HG03558 (cell line): Measurements from ENCODE around the gene ADGRF4.

Experiments
- ATAC-seq: cut with Tn5 transposase; IDR thresholded peaks from one replicate; pipeline ENCODE4 v1.9.1; 2021; ENCODE audit warnings: moderate number of reproducible peaks; ENCODE audit not compliant: unreplicated experiment; ENCODE audit errors: extremely low read depth

Gene ADGRF4, protein sequence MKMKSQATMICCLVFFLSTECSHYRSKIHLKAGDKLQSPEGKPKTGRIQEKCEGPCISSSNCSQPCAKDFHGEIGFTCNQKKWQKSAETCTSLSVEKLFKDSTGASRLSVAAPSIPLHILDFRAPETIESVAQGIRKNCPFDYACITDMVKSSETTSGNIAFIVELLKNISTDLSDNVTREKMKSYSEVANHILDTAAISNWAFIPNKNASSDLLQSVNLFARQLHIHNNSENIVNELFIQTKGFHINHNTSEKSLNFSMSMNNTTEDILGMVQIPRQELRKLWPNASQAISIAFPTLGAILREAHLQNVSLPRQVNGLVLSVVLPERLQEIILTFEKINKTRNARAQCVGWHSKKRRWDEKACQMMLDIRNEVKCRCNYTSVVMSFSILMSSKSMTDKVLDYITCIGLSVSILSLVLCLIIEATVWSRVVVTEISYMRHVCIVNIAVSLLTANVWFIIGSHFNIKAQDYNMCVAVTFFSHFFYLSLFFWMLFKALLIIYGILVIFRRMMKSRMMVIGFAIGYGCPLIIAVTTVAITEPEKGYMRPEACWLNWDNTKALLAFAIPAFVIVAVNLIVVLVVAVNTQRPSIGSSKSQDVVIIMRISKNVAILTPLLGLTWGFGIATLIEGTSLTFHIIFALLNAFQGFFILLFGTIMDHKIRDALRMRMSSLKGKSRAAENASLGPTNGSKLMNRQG

DNA sequence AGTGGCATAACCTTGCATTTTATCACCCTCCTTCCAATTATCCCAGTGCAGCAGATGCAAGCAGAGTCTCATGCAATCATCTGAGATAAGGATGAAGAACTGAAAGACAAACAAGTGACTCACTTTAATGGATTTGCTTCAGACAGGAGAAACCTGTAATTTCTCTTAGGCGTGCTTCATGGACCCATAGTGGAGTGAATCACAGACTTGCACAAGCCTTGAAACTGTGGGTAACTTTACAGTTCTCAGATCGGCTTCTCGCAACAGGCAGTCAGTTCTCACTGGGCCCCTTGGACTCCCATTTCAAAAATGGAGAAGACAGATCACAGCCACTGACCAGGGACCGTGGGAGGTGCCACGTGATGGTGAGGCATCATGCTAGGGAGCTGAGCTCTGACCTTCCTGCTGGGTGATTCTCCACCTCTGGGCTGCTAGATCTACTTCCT, at the start of gene ADGRF4:
ADGRF4 (plus strand) TSS at position 239 of the 446 bp plus-strand sequence. CDS start 8,666 bp downstream, outside the sequence.
- ATAC-seq = no peak

DNA sequence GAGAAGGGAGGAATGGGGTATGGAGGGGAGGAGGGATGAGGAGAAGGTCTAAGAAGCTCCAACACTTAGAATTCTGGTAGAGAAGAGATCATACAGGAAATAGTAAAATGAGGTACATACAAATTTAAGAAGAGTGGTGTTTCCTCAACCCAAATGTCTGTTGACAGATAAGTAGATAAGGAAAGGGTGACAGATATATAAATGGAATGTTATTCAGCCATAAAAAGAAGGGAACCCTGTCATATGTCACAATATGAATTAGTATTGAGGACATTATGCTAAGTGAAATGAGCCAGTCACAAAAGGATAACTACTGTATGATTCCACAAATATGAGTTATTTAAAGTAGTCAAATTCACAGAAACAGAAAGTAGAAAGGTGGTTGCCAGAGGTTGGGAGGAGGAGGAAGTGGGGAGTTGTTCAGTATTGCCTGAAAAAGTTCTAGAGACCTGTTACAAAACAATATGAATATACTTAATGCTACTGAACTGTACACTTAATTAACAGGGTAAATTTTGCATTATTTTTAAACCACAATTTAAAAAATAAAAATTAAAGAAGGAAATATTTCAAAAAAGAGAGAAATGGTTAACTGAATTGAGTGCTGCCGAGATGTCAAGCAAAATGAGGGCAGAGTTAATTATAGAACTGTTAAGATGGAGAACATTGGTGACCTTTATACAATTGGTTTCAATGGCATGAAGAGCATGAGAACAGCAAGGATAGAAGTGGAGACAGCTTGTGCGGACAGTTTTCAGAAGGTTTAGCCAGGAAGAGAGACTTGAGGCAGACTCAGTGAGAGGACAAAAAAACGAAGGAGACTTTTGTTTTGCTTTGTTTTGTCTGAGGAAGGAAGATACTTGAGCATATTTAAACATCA, 47.6 kb upstream of the ADGRF4 start:
- no peak for ATAC-seq

DNA sequence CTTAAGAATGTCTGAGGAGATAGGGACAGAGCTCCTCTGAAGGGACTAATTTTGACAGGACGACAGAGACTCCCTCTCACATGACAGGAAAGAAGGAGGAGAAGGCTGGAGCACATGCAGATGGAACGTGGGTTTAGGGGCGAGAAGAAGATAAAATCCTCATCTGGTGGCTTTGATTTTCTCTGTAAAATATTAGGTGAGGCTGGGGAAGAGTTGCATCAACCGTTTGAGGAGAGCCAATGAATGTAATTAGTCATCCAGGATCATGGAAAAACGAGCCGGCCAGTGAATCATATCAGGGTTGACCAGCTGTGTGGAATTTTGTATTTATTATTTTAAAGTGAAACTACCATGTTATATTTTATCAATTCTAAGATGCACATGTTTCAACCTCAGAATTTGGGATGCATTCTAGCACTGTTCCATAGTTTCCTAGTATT, 46.9 kb upstream of the ADGRF4 start:
- ATAC-seq = no peak

DNA sequence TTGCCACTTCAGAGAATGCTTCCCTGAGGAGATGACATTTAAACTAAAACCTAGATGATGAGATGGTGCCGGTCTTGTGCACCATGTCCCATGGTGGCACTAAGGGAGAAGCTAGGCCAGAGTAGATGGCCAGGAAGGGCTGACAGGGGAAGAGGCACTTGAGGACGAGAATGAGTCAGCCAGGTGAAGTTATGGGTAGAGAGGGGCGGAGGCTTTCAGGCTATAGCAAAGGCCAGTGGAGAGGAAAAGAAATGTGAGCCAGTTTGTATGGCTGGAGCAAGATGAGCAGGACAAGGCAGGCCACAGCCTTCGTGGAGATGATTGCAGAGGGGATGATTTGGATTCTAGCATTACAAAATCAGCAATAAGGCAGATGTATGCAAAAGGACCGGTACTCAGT, 44.7 kb upstream of the ADGRF4 start:
- ATAC-seq = no peak

DNA sequence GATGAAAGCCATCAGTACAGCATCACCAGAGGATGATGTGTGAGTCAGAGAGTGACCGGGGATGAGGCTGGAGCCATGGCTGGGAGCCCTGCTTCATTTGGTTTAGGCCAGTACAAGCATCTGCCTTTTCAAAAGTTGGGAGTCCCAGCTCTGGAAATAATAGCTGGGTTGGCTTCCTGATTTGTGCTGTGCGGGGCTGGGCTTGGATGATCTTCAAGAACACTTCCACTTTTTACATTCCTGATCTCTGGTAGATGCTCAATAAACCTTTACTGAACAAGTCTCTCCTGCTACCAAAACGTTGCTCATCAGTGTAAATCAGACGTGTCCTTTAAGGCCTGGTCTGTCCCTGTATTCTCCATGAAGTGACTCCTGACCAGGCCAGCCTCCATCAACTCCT, 44.1 kb upstream of the ADGRF4 start:
- ATAC-seq = no peak

DNA sequence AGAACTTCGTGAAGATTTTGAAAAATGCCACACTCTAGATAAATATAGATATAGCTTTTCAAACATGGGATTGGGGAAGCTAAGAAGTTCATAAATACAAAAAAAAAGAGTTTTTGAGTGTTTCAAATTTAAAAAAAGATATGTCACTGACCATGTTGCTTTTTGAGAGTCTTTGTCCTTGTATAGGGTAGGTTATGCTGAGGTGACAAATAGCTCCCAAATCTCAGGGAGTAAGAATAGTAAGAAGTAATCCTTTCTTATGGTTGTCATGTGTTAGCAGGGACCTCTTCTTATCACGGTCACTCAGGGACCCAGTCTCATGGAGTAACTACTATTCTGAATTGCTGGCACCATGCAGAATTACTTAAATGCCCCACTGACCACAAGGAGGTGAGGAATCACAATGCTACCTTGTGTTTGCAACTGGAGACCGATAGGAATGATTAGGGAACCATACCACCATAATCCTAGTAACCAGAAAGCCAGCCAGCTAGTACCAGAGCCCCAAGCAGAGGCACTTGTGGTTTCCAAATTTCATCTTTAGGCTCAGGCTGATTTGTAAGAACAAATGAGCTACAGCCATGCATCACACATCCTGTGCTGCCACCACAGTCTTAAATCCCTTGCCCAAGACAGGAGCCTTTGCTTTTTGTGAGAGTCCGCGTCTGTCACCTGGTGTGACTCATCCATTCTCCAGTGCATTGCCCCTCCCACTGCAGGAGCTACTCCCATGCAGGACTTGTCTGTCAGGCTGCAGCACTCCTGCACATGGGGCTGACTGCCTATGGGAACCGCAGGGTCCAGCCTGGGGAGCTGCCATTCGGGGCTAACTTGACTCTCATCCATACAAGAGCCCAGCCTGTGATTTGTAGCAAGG, 42.4 kb upstream of the ADGRF4 start:
- ATAC-seq = no peak

DNA sequence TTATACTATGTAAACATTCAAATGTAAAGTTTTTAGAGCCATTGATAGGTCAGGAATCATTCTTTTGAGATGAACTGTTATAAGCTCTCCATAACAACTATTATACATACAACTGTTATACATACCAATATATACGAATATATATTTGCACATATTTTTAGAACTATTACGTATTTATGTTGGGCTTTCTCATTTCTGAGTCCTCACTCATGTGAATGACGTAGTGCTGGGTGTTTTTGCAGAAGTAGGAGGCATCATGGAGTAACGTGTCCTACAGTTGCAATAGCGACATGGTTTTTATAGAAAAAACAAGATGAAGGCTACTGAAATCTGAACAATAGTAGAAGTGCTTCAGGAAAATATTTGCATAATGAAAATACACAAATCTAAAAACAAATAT, 36.4 kb upstream of the ADGRF4 start:
- no peak for ATAC-seq

DNA sequence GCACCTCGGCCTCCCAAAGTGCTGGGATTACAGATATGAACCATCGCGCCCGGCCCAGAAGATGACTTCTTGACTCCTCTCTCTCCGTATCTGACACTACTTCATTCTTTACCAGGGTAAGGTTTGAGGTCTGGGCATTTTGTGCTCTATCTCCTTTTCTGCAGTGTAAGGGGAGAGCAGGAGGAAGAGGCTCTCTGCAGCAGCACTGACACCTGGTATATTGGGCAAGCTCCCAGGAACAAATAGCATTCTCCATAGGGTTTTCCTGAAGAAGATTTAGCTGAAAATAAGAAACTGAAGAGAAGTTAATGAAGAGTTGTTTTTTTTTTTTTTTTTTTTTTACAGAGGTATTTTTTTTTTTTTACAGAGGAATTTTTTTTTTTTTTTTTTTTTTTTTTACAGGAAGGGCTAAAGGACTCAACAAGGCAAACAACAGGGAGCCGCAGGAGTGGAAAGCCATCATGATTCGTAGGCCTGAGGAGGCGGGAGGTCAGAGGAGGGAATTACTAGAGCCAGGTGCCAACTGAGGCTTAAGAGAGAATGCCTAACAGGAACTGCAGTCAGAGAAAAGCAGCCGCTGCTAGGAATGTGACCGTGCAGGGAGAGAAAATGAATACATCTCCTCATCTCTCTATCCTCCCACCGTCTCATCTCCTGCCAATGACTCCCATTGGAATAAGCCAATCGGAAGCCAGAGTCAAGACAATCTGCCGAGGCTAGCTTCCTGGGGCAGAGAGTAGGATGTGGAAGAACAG, 34.7 kb upstream of the ADGRF4 start:
- ATAC-seq = no peak

DNA sequence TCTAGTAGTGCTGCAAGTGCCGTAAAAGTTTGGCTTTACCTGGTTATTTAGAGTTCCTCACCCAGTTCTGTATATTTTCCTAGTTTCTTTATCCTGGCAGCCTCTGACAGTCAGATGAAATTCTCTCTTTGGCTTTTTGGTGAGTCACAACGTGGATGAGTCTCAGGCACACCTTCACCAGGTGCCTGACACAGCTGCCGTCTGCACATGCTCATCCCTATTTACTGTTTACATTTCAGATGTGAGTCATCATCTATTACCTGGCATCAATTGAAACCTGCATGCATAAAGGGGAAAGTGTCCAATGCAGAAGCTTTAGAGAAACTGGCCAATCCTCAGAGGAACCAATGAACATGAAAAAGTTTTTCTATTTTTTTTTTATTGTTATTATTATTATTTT, 33.3 kb upstream of the ADGRF4 start:
- no peak for ATAC-seq

DNA sequence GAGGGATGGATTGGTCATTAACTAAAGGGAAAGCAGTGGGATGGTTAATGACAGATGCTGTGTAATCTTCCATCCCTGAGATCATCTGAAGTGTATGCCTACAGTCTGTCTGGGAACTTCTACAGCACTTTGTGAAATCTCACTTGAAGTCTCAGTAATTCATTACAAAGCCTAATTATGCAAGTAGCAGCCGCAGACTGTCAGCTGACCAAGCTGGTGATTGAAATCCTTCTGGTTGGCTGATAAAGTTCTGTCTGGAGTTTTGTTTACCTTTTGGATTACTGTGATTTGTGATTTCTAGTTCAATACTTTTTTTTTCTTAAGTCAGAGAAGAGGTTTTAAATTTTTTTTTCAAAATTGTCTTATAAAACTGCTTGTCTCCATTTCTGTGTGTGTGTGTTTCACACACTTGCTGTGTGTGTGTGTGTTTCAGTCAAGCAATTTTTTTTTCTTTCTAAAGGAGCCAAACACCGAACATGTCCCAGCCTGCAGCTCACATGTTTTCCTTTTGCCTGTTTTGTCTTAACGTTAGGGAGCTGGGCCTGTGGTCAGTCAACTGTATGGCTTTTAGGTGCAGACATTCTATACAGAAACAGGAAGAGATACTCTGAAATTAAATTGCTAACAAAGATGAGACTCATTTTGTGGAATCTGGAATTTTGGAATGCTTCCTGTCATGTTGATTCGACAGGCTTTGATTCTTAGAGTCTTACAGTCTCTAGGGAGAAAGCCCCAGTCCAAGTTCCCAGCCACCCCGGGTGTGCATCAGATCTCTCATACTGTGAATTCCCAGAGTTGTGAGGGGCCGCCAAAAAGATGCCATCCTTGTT, 28.5 kb upstream of the ADGRF4 start:
- ATAC-seq = no peak

DNA sequence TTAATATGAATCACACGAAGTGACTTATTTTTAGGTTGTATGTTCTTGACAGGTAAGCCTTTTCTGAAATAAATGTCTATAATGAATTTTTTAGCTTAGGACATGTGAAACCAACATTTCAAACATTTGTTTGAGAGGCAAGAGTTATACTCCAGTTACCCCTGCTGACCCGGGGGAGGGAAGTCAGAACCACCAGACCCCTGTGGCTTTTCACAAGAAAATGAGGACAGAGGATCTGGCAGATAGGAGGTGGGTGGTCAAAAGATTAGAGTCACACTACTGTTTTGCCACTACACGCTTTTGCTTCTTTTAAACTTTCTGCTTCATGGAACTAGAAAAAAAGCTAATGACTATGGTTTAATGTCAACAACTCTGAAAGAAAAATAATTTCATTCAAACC, 27.5 kb upstream of the ADGRF4 start:
- no peak for ATAC-seq

DNA sequence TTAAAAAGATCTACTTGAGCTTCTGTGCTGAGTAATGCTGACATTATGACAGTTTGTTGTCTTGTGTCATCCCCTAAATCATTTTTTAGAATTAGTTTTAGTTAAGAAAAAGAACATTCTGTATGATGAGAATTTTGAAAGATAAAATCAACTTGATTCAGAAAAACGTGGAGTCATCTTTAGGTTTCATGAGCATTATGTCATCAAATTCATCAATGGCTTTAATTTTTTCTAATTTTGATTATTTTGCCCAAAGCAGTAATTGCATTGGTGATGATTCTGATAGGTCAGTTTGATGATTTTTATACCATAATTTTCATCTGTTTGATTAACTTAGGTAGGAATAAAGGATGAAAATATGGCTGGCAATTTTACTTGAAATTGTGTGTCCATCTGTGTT, 26.6 kb upstream of the ADGRF4 start:
- ATAC-seq = no peak

DNA sequence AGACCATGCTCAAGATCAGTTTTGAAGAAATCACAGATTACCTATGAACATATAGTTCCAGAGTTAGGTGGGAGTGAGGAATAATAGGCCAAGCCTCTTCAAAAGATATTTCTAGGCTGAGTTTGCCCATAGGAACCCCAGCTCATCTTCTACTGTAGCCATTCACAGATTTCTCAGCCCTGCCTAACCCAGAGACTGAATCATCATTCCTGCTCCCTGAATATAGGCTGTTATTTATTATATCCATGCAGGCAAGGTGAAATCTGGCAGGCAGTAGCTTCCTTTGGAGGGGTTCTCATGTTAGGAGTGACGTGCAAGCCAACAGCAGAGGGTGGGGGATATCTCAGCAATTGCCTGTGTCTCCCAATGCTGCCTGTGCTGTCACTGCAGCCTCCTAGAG, 25.6 kb upstream of the ADGRF4 start:
- no peak for ATAC-seq

DNA sequence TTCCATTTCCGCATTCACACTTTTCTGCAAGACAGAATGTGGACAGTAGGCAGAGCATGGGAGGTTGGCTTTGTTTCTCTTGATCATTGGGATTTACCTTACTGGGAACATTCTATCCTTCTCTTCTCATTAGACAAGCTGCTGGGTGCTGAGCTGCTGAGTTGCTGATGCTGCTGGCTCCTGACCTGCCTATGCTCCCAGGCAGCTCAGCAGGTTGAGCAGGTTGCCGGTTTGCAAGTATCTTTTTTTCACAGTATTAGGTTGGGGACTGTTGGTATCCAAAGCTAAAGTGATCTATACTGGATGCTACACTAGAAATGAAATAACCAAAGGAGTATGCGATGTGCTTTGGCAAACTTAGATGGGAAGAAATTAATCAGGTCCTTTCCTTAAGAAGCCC, 23.7 kb upstream of the ADGRF4 start:
- ATAC-seq = no peak

DNA sequence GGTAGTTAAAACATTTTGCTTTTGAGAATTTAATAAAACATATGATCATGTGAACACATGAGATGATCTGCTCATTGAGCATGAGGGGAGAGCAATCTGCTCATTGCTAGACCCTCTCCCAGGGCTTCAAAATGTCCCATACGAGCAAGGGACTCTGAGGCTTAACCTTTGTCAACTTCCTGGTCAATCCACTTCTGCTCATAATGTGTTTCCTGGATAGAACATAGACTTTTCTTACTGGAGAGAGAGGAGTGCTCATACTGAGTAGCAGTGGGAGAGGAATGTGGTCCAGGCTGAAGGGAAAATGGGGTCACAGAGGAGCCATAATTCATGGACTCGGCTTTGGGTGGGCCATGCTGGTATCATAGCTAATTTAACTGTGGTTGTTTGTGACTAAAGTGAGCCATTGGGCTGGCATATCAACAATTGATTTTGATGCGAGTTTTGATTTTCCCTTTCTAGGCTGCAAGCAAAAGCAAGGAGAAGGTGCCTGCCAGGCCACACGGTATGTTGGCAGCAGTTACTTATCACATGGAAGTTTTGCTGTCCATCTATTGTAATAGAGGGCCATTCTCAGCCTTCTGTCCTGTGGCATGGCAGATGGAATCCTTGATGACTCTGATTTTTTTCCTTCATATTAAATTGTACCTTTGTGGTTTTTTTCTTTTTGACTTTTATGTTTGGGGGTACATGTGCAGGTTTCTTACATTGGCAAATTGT, 20.8 kb upstream of the ADGRF4 start:
- no peak for ATAC-seq

DNA sequence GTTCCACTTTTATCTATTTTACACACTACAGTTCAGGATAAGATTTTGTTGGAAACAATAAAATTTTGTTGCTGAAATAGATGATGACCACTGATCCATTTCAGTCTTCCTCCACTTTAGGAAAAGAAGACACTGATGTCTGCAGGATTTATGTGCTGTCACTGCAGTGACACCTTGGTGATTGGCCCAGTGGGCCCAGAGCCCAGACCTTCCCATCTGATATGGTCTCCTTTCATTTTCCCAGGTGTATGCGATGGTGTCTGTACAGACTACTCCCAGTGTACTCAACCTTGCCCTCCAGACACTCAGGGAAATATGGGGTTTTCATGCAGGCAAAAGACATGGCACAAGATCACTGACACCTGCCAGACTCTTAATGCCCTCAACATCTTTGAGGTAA, 19.6 kb upstream of the ADGRF4 start:
- ATAC-seq = no peak

DNA sequence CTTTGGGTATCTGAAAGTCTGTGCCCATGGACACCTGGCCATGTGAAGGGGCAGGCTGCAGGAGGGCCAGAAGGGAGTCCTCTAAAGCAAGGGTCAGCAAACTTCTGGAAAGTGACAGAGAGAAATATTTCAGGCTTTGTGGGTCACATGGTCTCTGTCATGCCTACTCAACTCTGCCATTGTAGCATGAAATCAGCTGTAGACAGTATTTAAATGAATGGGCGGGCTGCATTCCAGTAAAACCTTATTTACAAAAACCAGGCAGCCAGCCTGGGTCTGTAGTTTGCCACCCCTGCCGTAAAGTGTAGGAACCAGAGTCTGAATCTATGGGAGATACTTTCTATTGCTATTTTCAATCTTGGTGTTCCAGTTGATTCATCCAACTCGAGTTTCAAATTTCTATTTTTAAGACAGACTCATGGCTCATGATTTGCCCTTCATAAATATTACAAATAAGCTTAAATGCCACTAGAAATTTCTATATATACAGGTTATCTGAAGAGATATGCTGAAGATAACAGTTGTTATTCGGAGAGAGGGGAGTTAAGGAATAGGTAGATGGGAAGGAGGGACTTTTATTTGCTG, 19.0 kb upstream of the ADGRF4 start:
- ATAC-seq = no peak
